Heart left ventricle (tissue), 16 donors: ENCODE measurements around the gene PRADC1. TPM values are rescaled to one million over a fixed set of nuclear protein-coding genes. Genes with fewer than 3 reads are reported as not detected.

Source experiments
- ATAC-seq, 4 donors: fragments of 200-7000 bp; cut with Tn5 transposase; one replicate each; pipeline ENCODE4 v1.9.1; 2020 to 2022; ENCODE audit warnings: moderate library complexity in 4 of 4, mild to moderate bottlenecking in 3 of 4, moderate number of reproducible peaks in 1 of 4
- DNase-seq, 5 donors: peaks; one replicate each; pipeline ENCODE4 v3.0.0-alpha.2; 2020
- H3K27ac ChIP-seq, 12 donors: fragments of 200-600 bp; sonication (generic) in 4 of 12; one replicate each; pipeline versions ENCODE4 v1.5.0 to v1.8.0; 2016 to 2022; ENCODE audit warnings: mild to moderate bottlenecking in 2 of 12
- H3K27me3 ChIP-seq, 9 donors: fragments of 200-600 bp; sonication (generic) in 2 of 9; one replicate each; pipeline versions ENCODE4 v1.5.1 to v1.8.0; 2016 to 2022; ENCODE audit warnings: mild to moderate bottlenecking in 3 of 9
- H3K36me3 ChIP-seq, 9 donors: fragments of 200-600 bp; sonication (generic) in 2 of 9; one replicate each; pipeline versions ENCODE4 v1.5.0 to v1.8.0; 2018 to 2022; ENCODE audit warnings: mild to moderate bottlenecking in 2 of 9
- H3K4me1 ChIP-seq, 12 donors: fragments of 200-600 bp; sonication (generic) in 4 of 12; one replicate each; pipeline versions ENCODE4 v1.5.0 to v1.8.0; 2016 to 2022; ENCODE audit warnings: mild to moderate bottlenecking in 3 of 12
- H3K4me3 ChIP-seq, 12 donors: fragments of 200-600 bp; sonication (generic) in 4 of 12; one replicate each; pipeline versions ENCODE4 v1.5.0 to v1.8.0; 2017 to 2022; ENCODE audit warnings: mild to moderate bottlenecking in 9 of 12, moderate library complexity in 4 of 12
- H3K9me3 ChIP-seq, 12 donors: fragments of 200-600 bp; sonication (generic) in 4 of 12; one replicate each; pipeline versions ENCODE4 v1.5.0 to v1.8.0; 2016 to 2022; ENCODE audit warnings: mild to moderate bottlenecking in 1 of 12
- CTCF ChIP-seq, 12 donors: fragments of 200-600 bp; sonication (generic) in 4 of 12; IDR thresholded peaks; one replicate each; pipeline versions ENCODE4 v1.5.0 to v1.8.0; 2018 to 2022; ENCODE audit warnings: antibody characterized with exemption in 12 of 12, mild to moderate bottlenecking in 5 of 12
- POLR2A ChIP-seq, 2 donors: fragments of 450-650 bp; IDR thresholded peaks; one replicate each; pipeline ENCODE4 v1.6.1; 2017; ENCODE audit warnings: antibody characterized with exemption in 2 of 2, mild to moderate bottlenecking in 2 of 2, moderate library complexity in 2 of 2
- WGBS, 4 donors: extraction: QIAGEN DNeasy Blood & Tissue Kit in 2 of 4; methylation state at CpG; one replicate each; pipeline versions ENCODE4 v1.1.5 to v1.1.7; 2013 to 2018; 5-methylcytosine and 5-hydroxymethylcytosine counted together
- intact Hi-C, 10 donors: fragments of 100-400 bp; cut with DNase I; formaldehyde crosslinking; loops; one replicate each; pipeline versions ENCODE4 v1.11.1 to v1.14.2; 2022
- polyA plus RNA-seq, 2 donors: library from polyadenylated mRNA; stranded (reverse); fragments of 200-250 nt; gene quantifications; one replicate each; pipeline ENCODE4 v1.2.3, GENCODE V29; 2013
- total RNA-seq, 9 donors: library from RNA; depleted of rRNA in 2 of 9; stranded (reverse); fragments of >200 nt in 2 of 9; fragmentation: NEBNext Ultra II Directional in 3 of 9; extraction: Animal tissue kit (Norgen Biotek cat#: 25700) in 3 of 9; gene quantifications; one replicate each; pipeline versions ENCODE4 v1.1.0 to v1.2.4, GENCODE V29; 2016 to 2023
- donor health status: ischemic (EF 13 %, LVEDD 7.1; RV severe dilation, severe dysfunction).
- donor health status: healthy with polysubstance abuse.
- donor health status: DM: no; HTN: yes; CAD: no.
- donor health status: DM: no; HTN: no; CAD: no.
- donor health status: ischemic (EF 25% LVEDD 6.9; RV normal size, moderate dysfunction).
- donor health status: ischemic (EF 25% LVEDD 5.7; RV mildly dilated, moderate dysfunction).
- donor health status: healthy.
- donor health status: DM: yes; HTN: yes; CAD: no.
- donor health status: ischemic (EF 35%, LVEDD 5.7; RV mildly dilated, moderate dysfunction).
- donor health status: nonischemic (EF 11% LVEDD 7.7; RV severe dilation, severe dysfunction).
- donor health status: DM: yes; HTN: yes; CAD: no.
- donor health status: PGD.
- donor health status: ischemic (EF 29% LVEDD 5.4; RV normal size, mild dysfunction).
- donor health status: nonischemic (EF 23%, LVEDD 6.1; RV moderate dilation, normal function).

Gene PRADC1
- total and polyA plus RNA-seq, 11 donors = 57.2 to 155 (median 86.4) TPM

DNA sequence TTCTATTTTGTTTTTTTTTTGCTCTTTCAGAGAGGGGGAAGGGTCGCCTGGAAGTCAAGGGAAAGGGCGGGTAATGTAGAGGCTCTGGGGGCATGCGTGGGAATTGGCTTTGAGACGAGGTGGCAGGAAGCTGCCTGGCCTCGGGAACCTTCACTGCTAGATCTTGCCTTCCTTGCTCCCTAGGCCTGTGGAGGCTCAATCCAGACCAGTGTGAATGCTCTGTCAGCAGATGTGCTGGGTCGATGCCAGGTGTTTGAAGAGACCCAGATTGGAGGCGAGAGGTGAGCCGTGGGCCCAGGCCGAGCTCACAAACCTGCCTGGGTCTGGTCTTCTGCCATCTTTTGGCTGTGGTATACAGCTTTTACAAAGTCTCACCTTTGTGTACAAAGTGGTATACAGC is 16.6 kb upstream of the PRADC1 start:
- peak in 1 of 4 donors; percentile 20 for ATAC-seq
- Histone ChIP-seq H3K36me3 (peaks cover 3 to 100% (median 100%) of the 10 kb centered on the region in 9 donors), H3K4me1 (peaks cover 0 to 1% (median 0%) of the 10 kb centered on the region in 12 donors), H3K27ac (peak overlapping the region in 1 of 12 donors; percentile 2), H3K27me3 (no peaks in the 10 kb centered on the region), H3K4me3 (no peak overlapping the region), H3K9me3 (no peaks in the 10 kb centered on the region)
- DNase-seq = no peak
- no peak for TF ChIP-seq CTCF (IDR thresholded peaks at IDR 0.05)
- TF ChIP-seq POLR2A (IDR thresholded peaks at IDR 0.05) = no peak
- 51 to 66% (median 58%) methylated on average over 8 to 9 of the region's 9 CpGs for WGBS, 4 donors
- intact Hi-C loops = loop anchor here in 1 of 10 donors (10.0 kb wide), 1 partner anchor 135 kb away; the partner anchor contains the start of gene ALMS1

GRCh38 chr2:73246850-73247249 is 13.8 kb upstream of the PRADC1 start:
- DNase-seq (no peak), ATAC-seq (no peak)
- H3K4me3 ChIP-seq = no peak overlapping the region
- peaks cover 0 to 15% (median 0%) of the 10 kb centered on the region in 12 donors for H3K4me1 ChIP-seq
- no peaks in the 10 kb centered on the region for H3K27me3 ChIP-seq
- H3K36me3 ChIP-seq = peaks cover 3 to 100% (median 98%) of the 10 kb centered on the region in 9 donors
- H3K9me3 ChIP-seq = no peaks in the 10 kb centered on the region
- intact Hi-C loops = loop anchor here in 1 of 10 donors (10.0 kb wide), 1 partner anchor 138 kb away; the partner anchor contains the start of gene ALMS1
- TF ChIP-seq POLR2A (IDR thresholded peaks at IDR 0.05) (no peak), CTCF (IDR thresholded peaks at IDR 0.05) (no peak)
- 78 to 89% (median 84%) methylated on average over 3 of the region's 3 CpGs for WGBS, 4 donors
- no peak overlapping the region for H3K27ac ChIP-seq

- no peaks in the 10 kb centered on the region for H3K27me3 ChIP-seq
- H3K27ac ChIP-seq = no peak overlapping the region
- WGBS, 4 donors = 80 to 94% (median 91%) methylated on average over 3 of the region's 3 CpGs
- DNase-seq (no peak), ATAC-seq (no peak)
- H3K36me3 ChIP-seq = peaks cover 3 to 100% (median 98%) of the 10 kb centered on the region in 9 donors
- H3K4me1 ChIP-seq = peaks cover 0 to 17% (median under 1%) of the 10 kb centered on the region in 12 donors
- no peaks in the 10 kb centered on the region for H3K9me3 ChIP-seq
- intact Hi-C loops = loop anchor here in 1 of 10 donors (10.0 kb wide), 1 partner anchor 140 kb away; the partner anchor contains the start of gene ALMS1
- TF ChIP-seq CTCF (IDR thresholded peaks at IDR 0.05) = no peak
- no peak for TF ChIP-seq POLR2A (IDR thresholded peaks at IDR 0.05)
- H3K4me3 ChIP-seq = no peak overlapping the region
These were observed 11.5 kb upstream of the PRADC1 start for GRCh38 chr2:73244580-73244979.

- Histone ChIP-seq H3K4me1 (peaks cover 0 to 19% (median 4%) of the 10 kb centered on the region in 12 donors), H3K27me3 (no peaks in the 10 kb centered on the region), H3K36me3 (peaks cover 3 to 100% (median 97%) of the 10 kb centered on the region in 9 donors), H3K27ac (no peak overlapping the region), H3K4me3 (no peak overlapping the region), H3K9me3 (no peaks in the 10 kb centered on the region)
- no peak for TF ChIP-seq CTCF (IDR thresholded peaks at IDR 0.05)
- TF ChIP-seq POLR2A (IDR thresholded peaks at IDR 0.05) = no peak
- ATAC-seq (peak; percentile 60 to 87 (median 80)), DNase-seq (peak in 2 of 5 donors; percentile 46 to 61)
- intact Hi-C loops = loop anchor here in 1 of 10 donors (10.0 kb wide), 1 partner anchor 141 kb away; the partner anchor contains the start of gene ALMS1
- WGBS, 4 donors = 39 to 50% (median 41%) methylated on average over 5 of the region's 5 CpGs
These were observed 11.0 kb upstream of the PRADC1 start for GRCh38 chr2:73243884-73244570.
